Heart left ventricle (tissue), 13 donors: ENCODE measurements around the gene GZMM.

Experiments used
- POLR2A ChIP-seq, 2 donors: fragments of 450-650 bp; IDR thresholded peaks; one replicate each; pipeline ENCODE4 v1.6.1; 2017; ENCODE audit warnings: antibody characterized with exemption in 2 of 2, mild to moderate bottlenecking in 2 of 2, moderate library complexity in 2 of 2
- TF ChIP-seq, protein P1 (sequence below), 12 donors: fragments of 200-600 bp; sonication (generic) in 4 of 12; IDR thresholded peaks; one replicate each; pipeline versions ENCODE4 v1.5.0 to v1.8.0; 2018 to 2022; ENCODE audit warnings: antibody characterized with exemption in 12 of 12, mild to moderate bottlenecking in 5 of 12
- donor health status: ischemic (EF 13 %, LVEDD 7.1; RV severe dilation, severe dysfunction).
- donor health status: DM: no; HTN: yes; CAD: no.
- donor health status: DM: no; HTN: no; CAD: no.
- donor health status: ischemic (EF 25% LVEDD 6.9; RV normal size, moderate dysfunction).
- donor health status: ischemic (EF 25% LVEDD 5.7; RV mildly dilated, moderate dysfunction).
- donor health status: ischemic (EF 35%, LVEDD 5.7; RV mildly dilated, moderate dysfunction).
- donor health status: nonischemic (EF 11% LVEDD 7.7; RV severe dilation, severe dysfunction).
- donor health status: DM: yes; HTN: yes; CAD: no.
- donor health status: PGD.
- donor health status: ischemic (EF 29% LVEDD 5.4; RV normal size, mild dysfunction).
- donor health status: nonischemic (EF 23%, LVEDD 6.1; RV moderate dilation, normal function).

DNA sequence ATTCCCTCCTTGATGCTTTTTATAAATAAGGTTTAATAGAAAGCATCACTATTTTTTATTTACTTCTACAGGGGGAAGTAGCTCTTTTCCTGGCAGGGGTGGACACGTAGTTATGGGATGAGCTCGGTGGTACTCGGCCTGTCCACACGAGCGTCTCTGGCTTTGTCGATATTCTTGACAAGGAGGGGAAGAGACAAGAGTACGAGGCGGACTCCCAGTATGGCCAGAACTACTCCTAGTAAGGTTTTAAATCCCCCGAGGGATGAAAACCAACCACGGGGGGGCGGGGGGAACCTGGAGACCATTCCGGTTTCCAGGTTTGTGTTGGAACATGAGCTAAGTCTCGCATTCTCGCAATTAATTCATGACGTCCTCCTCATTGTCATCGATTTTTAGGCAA lies 23.0 kb downstream of the GZMM start:
- TF ChIP-seq, protein P1, sequence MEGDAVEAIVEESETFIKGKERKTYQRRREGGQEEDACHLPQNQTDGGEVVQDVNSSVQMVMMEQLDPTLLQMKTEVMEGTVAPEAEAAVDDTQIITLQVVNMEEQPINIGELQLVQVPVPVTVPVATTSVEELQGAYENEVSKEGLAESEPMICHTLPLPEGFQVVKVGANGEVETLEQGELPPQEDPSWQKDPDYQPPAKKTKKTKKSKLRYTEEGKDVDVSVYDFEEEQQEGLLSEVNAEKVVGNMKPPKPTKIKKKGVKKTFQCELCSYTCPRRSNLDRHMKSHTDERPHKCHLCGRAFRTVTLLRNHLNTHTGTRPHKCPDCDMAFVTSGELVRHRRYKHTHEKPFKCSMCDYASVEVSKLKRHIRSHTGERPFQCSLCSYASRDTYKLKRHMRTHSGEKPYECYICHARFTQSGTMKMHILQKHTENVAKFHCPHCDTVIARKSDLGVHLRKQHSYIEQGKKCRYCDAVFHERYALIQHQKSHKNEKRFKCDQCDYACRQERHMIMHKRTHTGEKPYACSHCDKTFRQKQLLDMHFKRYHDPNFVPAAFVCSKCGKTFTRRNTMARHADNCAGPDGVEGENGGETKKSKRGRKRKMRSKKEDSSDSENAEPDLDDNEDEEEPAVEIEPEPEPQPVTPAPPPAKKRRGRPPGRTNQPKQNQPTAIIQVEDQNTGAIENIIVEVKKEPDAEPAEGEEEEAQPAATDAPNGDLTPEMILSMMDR (IDR thresholded peaks at IDR 0.05): no peak
- no peak for TF ChIP-seq POLR2A (IDR thresholded peaks at IDR 0.05)
